Fibroblast of mammary gland (primary cell): ENCODE measurements around the gene NEIL1.

Experiments
- DNase-seq: peaks from one replicate; pipeline ENCODE4 v3.0.0-alpha.2; 2010; ENCODE audit warnings: low read depth
- H3K4me3 ChIP-seq: 2 replicates; pipeline ENCODE4 v1.5.1; 2011; ENCODE audit warnings: low read depth, mild to moderate bottlenecking, low read length, moderate library complexity; ENCODE audit not compliant: control insufficient read depth
- TF ChIP-seq, protein P1 (sequence below): conservative IDR thresholded peaks from 2 replicates; pipeline ENCODE4 v1.5.1; 2011; ENCODE audit warnings: low read depth, low read length, inconsistent platforms; ENCODE audit not compliant: control insufficient read depth, insufficient read depth

Gene NEIL1

DNA sequence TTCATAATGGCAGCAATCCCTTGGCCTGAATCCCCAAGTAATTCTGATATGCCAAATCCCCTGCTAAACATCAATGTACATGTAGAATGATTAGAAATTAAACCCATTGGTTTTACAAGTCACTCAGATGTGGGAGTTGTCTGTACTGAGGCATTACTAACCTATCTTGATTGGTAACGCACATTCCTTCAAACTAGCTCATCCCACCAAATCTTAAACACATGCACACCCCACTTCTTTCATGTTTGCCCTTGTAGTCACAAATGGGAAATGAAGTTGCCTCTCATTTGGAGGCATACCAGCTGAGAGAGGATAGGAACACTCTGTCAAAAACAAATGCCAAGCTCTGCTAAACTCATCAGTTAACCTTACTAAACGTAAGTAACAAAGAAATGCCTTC lies 50.7 kb downstream of the NEIL1 start:
- TF ChIP-seq, protein P1, sequence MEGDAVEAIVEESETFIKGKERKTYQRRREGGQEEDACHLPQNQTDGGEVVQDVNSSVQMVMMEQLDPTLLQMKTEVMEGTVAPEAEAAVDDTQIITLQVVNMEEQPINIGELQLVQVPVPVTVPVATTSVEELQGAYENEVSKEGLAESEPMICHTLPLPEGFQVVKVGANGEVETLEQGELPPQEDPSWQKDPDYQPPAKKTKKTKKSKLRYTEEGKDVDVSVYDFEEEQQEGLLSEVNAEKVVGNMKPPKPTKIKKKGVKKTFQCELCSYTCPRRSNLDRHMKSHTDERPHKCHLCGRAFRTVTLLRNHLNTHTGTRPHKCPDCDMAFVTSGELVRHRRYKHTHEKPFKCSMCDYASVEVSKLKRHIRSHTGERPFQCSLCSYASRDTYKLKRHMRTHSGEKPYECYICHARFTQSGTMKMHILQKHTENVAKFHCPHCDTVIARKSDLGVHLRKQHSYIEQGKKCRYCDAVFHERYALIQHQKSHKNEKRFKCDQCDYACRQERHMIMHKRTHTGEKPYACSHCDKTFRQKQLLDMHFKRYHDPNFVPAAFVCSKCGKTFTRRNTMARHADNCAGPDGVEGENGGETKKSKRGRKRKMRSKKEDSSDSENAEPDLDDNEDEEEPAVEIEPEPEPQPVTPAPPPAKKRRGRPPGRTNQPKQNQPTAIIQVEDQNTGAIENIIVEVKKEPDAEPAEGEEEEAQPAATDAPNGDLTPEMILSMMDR, result no peak
- peak; percentile 53 for DNase-seq
- no peak overlapping the region for H3K4me3 ChIP-seq

DNA sequence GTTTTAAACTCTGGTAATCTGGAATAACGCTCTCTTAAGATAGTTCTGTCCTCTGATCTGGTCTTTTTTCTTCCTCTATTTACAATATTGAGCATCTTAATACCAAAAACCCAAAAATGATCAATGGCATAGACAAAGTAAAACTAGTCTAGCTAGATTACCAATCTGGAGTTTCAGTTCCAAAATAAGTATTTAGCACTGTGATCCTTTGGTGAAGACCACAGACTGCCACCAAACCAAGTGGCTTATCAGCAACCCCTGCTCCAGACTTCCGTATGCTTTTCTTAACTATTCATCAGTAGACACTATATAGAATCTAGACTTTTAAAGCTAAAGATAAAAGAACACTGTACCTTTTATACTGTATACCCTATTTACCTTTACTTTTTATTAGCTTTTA lies 57.1 kb downstream of the NEIL1 start:
- DNase-seq, result no peak
- TF ChIP-seq, protein P1, result no peak
- no peak overlapping the region for H3K4me3 ChIP-seq
